Central memory CD8-positive, alpha-beta T cell (primary cell): Measurements from ENCODE around the gene GTF2H2C.
A peak's percentile ranks its signal among the peaks of the same experiment; 100 is the strongest.
"Not testable (repeated sequence)": the region's sequence is repeated elsewhere in the genome, so short reads cannot be mapped to it uniquely, and the experiment has no call there.

Experiments used
- ATAC-seq: fragments of 150-1000 bp; cut with Tn5 transposase; replicated peaks from 2 replicates; pipeline ENCODE4 v1.10.0; 2022; ENCODE audit warnings: mild to moderate bottlenecking, moderate FRiP score, moderate number of reproducible peaks; ENCODE audit not compliant: poor library complexity, severe bottlenecking; ENCODE audit errors: extremely low read depth
- DNase-seq, 2 donors: peaks; one replicate each; pipeline ENCODE4 v3.0.0; 2021; ENCODE audit warnings: low spot score in 2 of 2
- H3K27ac Mint-ChIP-seq: one replicate; pipeline ENCODE4 v1.8.0; 2022; ENCODE audit warnings: low read depth, mild to moderate bottlenecking, moderate library complexity, mixed read lengths
- H3K27me3 Mint-ChIP-seq: one replicate; pipeline ENCODE4 v1.8.0; 2022; ENCODE audit warnings: mixed read lengths
- H3K36me3 Mint-ChIP-seq: one replicate; pipeline ENCODE4 v1.8.0; 2022; ENCODE audit warnings: mild to moderate bottlenecking, moderate library complexity, mixed read lengths; ENCODE audit not compliant: insufficient read depth
- H3K4me1 Mint-ChIP-seq: one replicate; pipeline ENCODE4 v1.8.0; 2022; ENCODE audit warnings: mixed read lengths
- H3K4me3 Mint-ChIP-seq: one replicate; pipeline ENCODE4 v1.8.0; 2022; ENCODE audit warnings: mild to moderate bottlenecking, moderate library complexity, mixed read lengths
- H3K9me3 Mint-ChIP-seq: one replicate; pipeline ENCODE4 v1.8.0; 2022; ENCODE audit warnings: mixed read lengths

Gene GTF2H2C

DNA sequence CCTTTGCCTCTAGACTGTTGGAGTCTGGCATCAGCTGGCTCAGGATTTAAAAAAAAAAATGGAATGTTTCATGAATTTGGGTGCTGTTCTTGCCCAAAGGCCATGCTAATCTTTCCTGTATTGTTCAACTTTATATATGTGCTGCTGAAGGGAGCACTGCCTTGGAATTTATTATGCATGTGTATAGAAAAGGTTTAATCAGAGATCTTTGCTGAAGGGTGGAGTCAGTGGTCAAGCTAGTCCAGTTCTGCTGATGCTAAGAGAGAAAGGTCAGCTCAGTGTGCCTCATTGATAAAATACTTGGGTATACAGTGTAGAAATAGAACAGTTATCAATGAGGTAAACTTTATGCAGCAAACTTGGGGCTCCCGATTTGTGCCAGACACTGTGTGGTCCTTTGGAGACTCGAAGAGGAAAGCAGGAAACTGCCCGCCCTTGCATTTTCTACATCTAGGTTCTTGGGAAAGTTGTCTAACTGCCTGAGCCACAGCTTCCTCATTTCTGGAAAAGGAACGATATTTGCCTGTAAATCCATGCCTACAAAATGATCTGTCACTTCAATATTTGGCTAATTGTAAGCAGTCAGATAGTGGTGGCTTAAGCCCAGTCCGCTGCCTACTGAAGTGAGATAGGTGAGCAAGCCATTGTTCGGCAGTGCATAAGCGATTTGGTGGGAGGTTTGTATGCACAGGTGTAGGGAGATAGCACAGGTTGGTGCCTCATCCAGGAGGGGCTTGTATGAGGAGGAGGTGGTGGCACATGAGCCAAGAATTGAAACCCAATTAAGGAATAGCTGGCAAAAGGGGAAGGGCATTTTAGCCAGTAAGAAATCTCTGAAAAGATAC lies 29.2 kb upstream of the GTF2H2C start:
- H3K4me3 Mint-ChIP-seq, result no peak overlapping the region
- peaks cover 52% of the 10 kb centered on the region for H3K27me3 Mint-ChIP-seq
- no peak overlapping the region for H3K27ac Mint-ChIP-seq
- no peak for DNase-seq
- no peaks in the 10 kb centered on the region for H3K36me3 Mint-ChIP-seq
- no peak for ATAC-seq
- no peaks in the 10 kb centered on the region for H3K4me1 Mint-ChIP-seq
- no peaks in the 10 kb centered on the region for H3K9me3 Mint-ChIP-seq

DNA sequence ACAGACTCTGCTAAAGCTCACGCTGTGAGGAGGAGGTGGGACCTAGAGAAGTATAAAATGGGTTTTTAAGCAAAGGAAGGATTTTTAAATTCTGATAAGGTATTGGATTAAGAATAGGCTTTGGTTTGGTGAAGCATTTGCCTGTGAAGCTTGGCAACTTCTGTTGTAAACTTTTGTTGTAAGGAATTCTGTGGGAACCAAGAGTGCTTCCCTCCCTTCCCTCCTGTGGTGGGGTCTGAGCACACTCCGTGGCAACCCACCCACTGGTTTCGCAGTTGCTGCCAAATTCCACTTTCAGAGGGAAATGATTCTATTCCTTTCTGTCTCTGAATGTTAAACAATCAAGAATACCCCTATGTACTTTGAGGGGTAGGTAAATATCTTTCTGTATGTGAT lies 28.6 kb upstream of the GTF2H2C start:
- Mint-ChIP-seq H3K27me3 (peaks cover 46% of the 10 kb centered on the region), H3K9me3 (no peaks in the 10 kb centered on the region), H3K27ac (no peak overlapping the region), H3K4me3 (no peak overlapping the region), H3K4me1 (no peaks in the 10 kb centered on the region), H3K36me3 (no peaks in the 10 kb centered on the region)
- no peak for DNase-seq
- no peak for ATAC-seq

DNA sequence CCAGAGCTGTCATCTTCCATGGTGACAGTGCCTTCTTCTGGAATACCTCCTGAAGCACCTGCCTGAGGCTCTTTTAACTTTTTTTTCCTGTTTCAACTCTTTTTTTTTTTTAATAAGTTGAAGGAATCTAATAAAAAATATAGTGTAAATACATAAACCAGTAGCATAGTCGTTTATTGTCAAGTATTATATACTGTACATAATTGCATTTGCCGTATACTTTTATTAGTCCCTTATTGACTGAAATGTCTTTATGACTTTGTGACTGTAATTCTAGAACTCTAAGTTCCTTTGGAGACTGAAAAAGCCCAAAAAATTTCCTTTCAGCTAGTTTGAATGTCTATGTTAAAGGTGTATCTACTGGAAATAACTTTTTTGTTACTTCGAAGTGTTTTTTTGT lies 22.1 kb upstream of the GTF2H2C start:
- not testable (repeated sequence) for H3K9me3 Mint-ChIP-seq, DNase-seq, H3K27me3 Mint-ChIP-seq, H3K4me3 Mint-ChIP-seq, ATAC-seq, H3K27ac Mint-ChIP-seq, H3K36me3 Mint-ChIP-seq, H3K4me1 Mint-ChIP-seq

DNA sequence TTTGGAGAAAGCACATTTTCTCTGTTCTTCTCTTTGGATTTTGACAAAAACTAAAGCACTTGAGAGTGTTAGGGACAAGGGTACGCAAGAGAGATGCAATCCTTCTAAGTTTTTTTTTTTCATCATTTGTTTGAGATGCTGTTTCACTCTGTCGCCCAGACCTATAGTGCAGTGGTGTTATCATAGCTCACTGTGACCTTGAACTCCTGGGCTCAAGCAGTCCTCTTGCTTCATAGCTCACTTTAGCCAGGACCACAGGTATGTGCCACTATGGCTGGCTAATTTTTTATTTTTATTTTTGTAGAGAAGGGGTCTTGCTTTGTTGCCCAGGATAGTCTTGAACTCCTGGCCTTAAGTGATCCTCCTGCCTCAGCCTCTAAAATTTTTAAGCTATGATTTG lies 21.3 kb upstream of the GTF2H2C start:
- not testable (repeated sequence) for DNase-seq, H3K27ac Mint-ChIP-seq, H3K27me3 Mint-ChIP-seq, H3K36me3 Mint-ChIP-seq, H3K4me1 Mint-ChIP-seq, ATAC-seq, H3K9me3 Mint-ChIP-seq, H3K4me3 Mint-ChIP-seq

DNA sequence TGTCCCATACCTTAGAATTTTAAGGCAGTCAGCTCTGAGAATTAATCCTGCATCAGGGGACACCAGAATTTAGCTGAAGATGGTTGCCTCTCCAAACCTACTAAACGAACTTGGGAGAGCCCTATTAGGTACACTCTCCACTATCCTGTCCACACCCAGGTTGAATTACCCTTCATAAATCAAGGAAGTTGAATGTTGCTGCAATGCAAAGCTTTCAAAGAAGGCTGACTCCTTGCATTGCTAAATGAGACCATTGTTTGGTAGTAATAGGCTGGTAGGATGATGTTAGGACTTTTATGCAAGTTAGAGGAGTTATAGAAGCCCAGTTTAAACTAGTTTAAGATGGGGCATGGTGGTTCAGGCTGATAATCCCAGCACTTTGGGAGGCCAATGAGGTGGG lies 18.6 kb upstream of the GTF2H2C start:
- not testable (repeated sequence) for H3K27me3 Mint-ChIP-seq, DNase-seq, H3K36me3 Mint-ChIP-seq, H3K9me3 Mint-ChIP-seq, ATAC-seq, H3K4me3 Mint-ChIP-seq, H3K4me1 Mint-ChIP-seq, H3K27ac Mint-ChIP-seq

DNA sequence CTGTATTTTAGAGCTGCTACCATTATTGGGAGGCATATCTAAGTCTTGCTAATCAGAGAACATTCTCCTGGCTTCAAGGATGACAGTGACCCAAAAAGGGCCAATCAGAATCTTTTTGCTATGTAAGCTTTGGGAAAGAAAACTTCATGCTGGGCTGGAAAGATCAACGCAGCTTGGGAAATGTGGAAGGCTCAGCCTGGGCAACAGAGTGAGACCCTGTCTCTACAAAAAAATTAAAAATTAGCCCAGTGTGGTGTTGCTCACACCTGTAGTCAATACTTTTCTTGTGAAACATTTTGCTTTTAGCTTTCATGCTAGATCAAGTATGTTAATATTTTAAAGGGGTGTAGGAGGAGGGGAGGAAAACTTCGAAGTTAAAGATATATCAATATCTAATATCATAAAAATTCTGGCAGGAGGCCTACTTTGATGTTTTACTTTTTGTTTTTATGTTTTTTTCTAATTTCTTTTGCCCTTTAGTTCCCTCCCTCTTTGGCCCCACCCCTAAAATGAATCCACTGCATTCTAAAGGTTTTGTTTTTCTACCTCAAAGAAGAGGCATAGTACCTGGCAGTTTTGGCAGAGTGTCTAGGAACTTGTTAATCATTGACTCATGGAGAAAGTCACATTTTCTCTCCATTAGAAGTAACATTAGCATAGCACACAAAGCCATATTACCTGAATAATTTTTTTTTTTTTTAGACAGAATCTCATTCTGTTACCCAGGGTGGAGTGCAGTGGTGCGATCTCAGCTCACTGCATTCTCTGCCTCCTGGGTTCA lies 17.0 kb upstream of the GTF2H2C start:
- not testable (repeated sequence) for H3K4me3 Mint-ChIP-seq, H3K36me3 Mint-ChIP-seq, ATAC-seq, DNase-seq, H3K27me3 Mint-ChIP-seq, H3K4me1 Mint-ChIP-seq, H3K9me3 Mint-ChIP-seq, H3K27ac Mint-ChIP-seq

DNA sequence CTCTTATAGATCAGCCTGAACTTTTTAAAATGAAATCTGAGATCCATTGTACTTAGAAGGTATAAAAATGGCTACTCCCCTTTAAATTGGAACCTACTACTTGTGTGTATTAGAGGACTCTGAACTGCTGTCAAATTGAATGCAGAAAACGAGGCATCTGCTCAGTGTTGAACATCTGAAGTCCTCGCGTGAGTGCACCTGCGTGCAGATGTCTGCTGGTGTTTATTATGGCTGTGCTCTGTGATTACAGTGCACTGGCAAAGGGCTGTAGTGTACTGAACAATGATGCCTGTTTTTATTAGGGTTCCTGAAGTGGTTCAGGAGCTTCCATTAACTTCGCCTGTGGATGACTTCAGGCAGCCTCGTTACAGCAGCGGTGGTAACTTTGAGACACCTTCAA lies 15.4 kb upstream of the GTF2H2C start:
- H3K27ac Mint-ChIP-seq, DNase-seq, H3K36me3 Mint-ChIP-seq, ATAC-seq, H3K4me1 Mint-ChIP-seq, H3K27me3 Mint-ChIP-seq, H3K9me3 Mint-ChIP-seq, H3K4me3 Mint-ChIP-seq: not testable (repeated sequence)

DNA sequence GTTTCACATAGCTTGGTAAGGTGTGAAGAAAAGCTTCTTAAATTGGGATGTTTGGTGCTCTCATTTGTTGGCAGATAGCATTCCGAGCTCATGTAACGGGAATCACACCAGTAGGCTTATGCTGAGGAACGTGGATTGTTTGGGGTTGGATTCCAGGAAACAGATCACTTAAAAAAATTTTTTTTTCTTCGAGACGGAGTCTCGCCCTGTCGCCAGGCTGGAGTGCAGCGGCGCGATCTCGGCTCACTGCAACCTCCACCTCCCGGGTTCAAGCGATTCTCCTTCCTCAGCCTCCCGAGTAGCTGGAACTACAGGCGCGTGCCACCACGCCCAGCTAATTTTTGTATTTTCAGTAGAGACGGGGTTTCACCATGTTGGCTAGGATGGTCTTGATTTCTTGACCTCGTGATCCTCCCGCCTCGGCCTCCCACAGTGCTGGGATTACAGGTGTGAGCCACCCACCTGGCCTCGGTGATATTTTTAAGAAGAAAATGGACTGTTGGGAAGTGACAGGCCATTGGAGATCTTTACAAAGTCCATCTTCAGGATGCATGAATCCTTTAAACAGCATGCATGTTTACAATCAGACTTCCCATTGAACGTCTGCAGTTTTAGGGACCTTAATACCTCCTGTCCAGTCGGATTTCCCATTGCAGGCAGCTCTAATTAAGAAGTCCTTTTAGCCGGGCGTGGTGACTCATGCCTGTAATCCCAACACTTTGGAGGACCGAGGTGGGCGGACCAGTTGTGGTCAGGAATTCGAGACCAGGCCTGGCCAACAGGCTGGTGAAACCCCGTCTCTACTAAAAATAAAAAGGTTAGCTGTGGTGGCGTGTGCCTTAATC lies 818 bp downstream of the GTF2H2C start:
- not testable (repeated sequence) for ATAC-seq, H3K9me3 Mint-ChIP-seq, H3K27me3 Mint-ChIP-seq, H3K36me3 Mint-ChIP-seq, DNase-seq, H3K4me1 Mint-ChIP-seq
- Mint-ChIP-seq H3K4me3 (peak overlapping the region; percentile 88), H3K27ac (peak overlapping the region; percentile 96)

DNA sequence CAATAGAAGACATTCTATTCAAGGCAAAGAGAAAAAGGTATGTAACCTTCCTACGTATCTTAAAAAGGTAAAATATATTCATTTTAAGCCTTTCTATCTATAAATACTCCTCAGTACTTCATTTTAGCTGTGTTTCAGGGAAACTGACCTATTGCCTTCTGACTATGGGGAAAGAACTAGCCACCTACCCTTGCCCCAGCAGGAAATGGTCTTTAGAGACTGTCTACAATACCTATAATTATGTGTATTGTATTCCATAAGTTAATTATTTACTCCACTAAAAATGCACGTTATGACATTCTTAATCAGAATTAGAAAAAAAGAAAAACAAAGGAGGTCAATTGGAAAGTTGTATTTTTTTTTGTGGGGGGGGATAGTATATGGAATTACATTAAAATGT lies 6.2 kb downstream of the GTF2H2C start:
- not testable (repeated sequence) for H3K4me3 Mint-ChIP-seq, H3K9me3 Mint-ChIP-seq, H3K36me3 Mint-ChIP-seq, H3K27me3 Mint-ChIP-seq, ATAC-seq, H3K27ac Mint-ChIP-seq, H3K4me1 Mint-ChIP-seq, DNase-seq

DNA sequence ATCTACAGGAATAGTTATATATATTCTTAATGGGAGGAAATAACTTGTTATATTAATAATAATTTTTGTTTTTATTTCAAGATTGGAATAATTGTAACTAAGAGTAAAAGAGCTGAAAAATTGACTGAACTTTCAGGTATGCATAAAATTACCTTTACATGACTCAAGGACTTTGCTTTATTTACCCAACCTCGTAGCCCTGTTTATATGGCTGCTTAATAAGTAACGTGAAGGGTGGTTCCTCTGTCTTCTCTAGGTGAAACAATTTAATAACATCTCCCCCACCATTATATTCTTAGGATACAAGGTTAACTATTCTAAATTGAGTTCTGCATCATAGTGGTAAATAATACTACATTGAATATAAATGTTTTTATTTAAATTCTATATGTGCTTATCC lies 8.1 kb downstream of the GTF2H2C start:
- not testable (repeated sequence) for H3K36me3 Mint-ChIP-seq, H3K27me3 Mint-ChIP-seq, ATAC-seq, DNase-seq, H3K4me3 Mint-ChIP-seq, H3K9me3 Mint-ChIP-seq, H3K27ac Mint-ChIP-seq, H3K4me1 Mint-ChIP-seq

DNA sequence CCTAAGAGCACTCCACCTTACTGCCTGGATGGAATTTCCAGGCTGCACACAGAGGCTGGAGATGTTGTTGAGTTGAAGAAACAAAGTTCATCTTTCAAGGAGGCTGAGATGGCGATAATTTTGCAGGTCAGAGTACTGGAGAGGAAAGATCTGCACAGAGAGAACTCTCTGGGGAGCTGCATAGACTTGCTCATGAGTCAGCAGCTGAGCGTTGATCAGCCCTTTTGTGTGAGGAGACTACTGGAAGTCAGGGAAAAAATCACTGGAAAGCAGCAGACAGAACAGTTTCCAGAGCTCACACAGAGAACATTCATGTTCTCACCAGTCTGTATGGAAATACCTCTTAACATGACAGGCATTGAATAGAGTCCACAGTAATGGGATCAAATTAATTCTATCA lies 23.4 kb downstream of the GTF2H2C start:
- H3K4me3 Mint-ChIP-seq, ATAC-seq, H3K36me3 Mint-ChIP-seq, H3K4me1 Mint-ChIP-seq, DNase-seq, H3K9me3 Mint-ChIP-seq, H3K27me3 Mint-ChIP-seq, H3K27ac Mint-ChIP-seq: not testable (repeated sequence)

DNA sequence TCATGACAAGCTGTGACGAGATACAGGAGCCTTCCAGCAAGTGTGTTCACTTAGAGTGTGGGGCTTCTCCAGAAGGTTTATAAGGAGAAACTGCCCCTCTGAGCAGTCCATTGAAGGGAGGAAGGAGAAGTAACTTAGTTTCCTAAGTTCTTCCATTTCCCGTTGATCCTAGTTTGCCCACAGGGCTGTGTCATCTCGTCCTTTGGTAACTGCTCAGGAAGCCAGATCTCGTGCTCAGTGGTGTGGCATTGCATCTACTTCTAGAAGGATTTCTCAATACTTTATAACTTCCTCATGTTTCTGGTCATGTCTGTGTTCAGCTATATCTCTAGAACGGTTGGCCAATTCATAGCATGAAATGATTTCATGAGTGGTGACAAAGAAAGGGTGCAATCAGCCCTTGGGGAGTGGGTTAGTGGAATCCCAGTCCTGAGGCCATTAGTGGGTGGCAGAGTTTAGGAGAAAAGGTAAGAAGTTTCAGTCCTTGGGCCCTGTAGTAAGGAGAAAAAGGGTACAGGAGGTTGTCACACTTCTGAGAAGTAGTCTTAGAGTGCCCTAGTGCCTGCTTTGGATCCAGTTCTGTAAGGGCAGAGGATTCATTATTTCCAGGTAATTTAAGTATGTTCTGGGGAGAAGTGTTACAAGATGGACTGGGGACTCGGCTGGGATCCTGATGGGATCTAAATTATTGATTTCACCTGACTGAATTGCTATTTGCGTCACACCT lies 36.3 kb downstream of the GTF2H2C start:
- H3K9me3 Mint-ChIP-seq, H3K36me3 Mint-ChIP-seq, H3K4me3 Mint-ChIP-seq, H3K27me3 Mint-ChIP-seq, ATAC-seq, DNase-seq, H3K4me1 Mint-ChIP-seq, H3K27ac Mint-ChIP-seq: not testable (repeated sequence)
